IPS-20b (cell line): ENCODE data around the gene AGPAT3.

Source experiments
- H3K27ac ChIP-seq: one replicate; pipeline ENCODE4 v1.5.1; 2013; ENCODE audit warnings: low read length
- H3K27me3 ChIP-seq: 2 replicates; pipeline ENCODE4 v1.6.1; 2013; ENCODE audit warnings: mild to moderate bottlenecking, low read length, inconsistent platforms; ENCODE audit not compliant: insufficient read depth
- H3K36me3 ChIP-seq: 2 replicates; pipeline ENCODE4 v1.6.1; 2013; ENCODE audit warnings: low read depth, mild to moderate bottlenecking, inconsistent platforms, low read length, moderate library complexity; ENCODE audit not compliant: insufficient read depth
- H3K4me1 ChIP-seq: 2 replicates; pipeline ENCODE4 v1.6.1; 2013; ENCODE audit warnings: mild to moderate bottlenecking, control low read depth, inconsistent platforms, low read length, moderate library complexity; ENCODE audit not compliant: insufficient read depth
- H3K4me3 ChIP-seq: 2 replicates; pipeline ENCODE4 v1.5.1; 2013; ENCODE audit warnings: mild to moderate bottlenecking, low read length, inconsistent platforms
- H3K9ac ChIP-seq: 2 replicates; pipeline ENCODE4 v1.6.1; 2013; ENCODE audit warnings: low read depth, mild to moderate bottlenecking, inconsistent platforms, low read length, moderate library complexity
- H3K9me3 ChIP-seq: 2 replicates; pipeline ENCODE4 v1.6.1; 2013; ENCODE audit warnings: mild to moderate bottlenecking, low read depth, low read length, inconsistent platforms; ENCODE audit not compliant: insufficient read depth

Gene AGPAT3

GRCh38 chr21:43905726-43906455 lies 40.9 kb downstream of the AGPAT3 start:
- Histone ChIP-seq H3K27ac (no peak overlapping the region), H3K4me1 (no peaks in the 10 kb centered on the region), H3K9ac (no peak overlapping the region), H3K9me3 (no peaks in the 10 kb centered on the region), H3K36me3 (no peaks in the 10 kb centered on the region), H3K27me3 (no peaks in the 10 kb centered on the region), H3K4me3 (no peak overlapping the region)

- Histone ChIP-seq H3K36me3 (no peaks in the 10 kb centered on the region), H3K27me3 (no peaks in the 10 kb centered on the region), H3K9me3 (no peaks in the 10 kb centered on the region), H3K9ac (no peak overlapping the region), H3K4me1 (no peaks in the 10 kb centered on the region), H3K27ac (no peak overlapping the region), H3K4me3 (no peak overlapping the region)
Measured at GRCh38 chr21:43906585-43907370, 41.8 kb downstream of the AGPAT3 start.

- no peaks in the 10 kb centered on the region for H3K9me3 ChIP-seq
- no peak overlapping the region for H3K9ac ChIP-seq
- H3K27me3 ChIP-seq = no peaks in the 10 kb centered on the region
- H3K27ac ChIP-seq = no peak overlapping the region
- no peaks in the 10 kb centered on the region for H3K4me1 ChIP-seq
- no peak overlapping the region for H3K4me3 ChIP-seq
- no peaks in the 10 kb centered on the region for H3K36me3 ChIP-seq
Measured at GRCh38 chr21:43907751-43908150, 42.7 kb downstream of the AGPAT3 start.

- Histone ChIP-seq H3K9ac (no peak overlapping the region), H3K27ac (no peak overlapping the region), H3K4me1 (no peaks in the 10 kb centered on the region), H3K27me3 (no peaks in the 10 kb centered on the region), H3K4me3 (no peak overlapping the region), H3K9me3 (no peaks in the 10 kb centered on the region), H3K36me3 (no peaks in the 10 kb centered on the region)
Measured at GRCh38 chr21:43908167-43908566, 43.1 kb downstream of the AGPAT3 start.

GRCh38 chr21:43909741-43910400 lies 44.8 kb downstream of the AGPAT3 start:
- Histone ChIP-seq H3K4me3 (no peak overlapping the region), H3K27ac (no peak overlapping the region), H3K4me1 (no peaks in the 10 kb centered on the region), H3K9ac (no peak overlapping the region), H3K27me3 (no peaks in the 10 kb centered on the region), H3K9me3 (no peaks in the 10 kb centered on the region), H3K36me3 (no peaks in the 10 kb centered on the region)

GRCh38 chr21:43910460-43910859 lies 45.4 kb downstream of the AGPAT3 start:
- H3K9me3 ChIP-seq = no peaks in the 10 kb centered on the region
- H3K36me3 ChIP-seq = no peaks in the 10 kb centered on the region
- H3K4me3 ChIP-seq = no peak overlapping the region
- no peak overlapping the region for H3K27ac ChIP-seq
- H3K9ac ChIP-seq = no peak overlapping the region
- no peaks in the 10 kb centered on the region for H3K4me1 ChIP-seq
- H3K27me3 ChIP-seq = no peaks in the 10 kb centered on the region

GRCh38 chr21:43911015-43911934 lies 46.3 kb downstream of the AGPAT3 start:
- Histone ChIP-seq H3K27ac (no peak overlapping the region), H3K27me3 (no peaks in the 10 kb centered on the region), H3K4me3 (no peak overlapping the region), H3K9ac (no peak overlapping the region), H3K36me3 (no peaks in the 10 kb centered on the region), H3K4me1 (no peaks in the 10 kb centered on the region), H3K9me3 (no peaks in the 10 kb centered on the region)

GRCh38 chr21:43911935-43912487 lies 47.0 kb downstream of the AGPAT3 start:
- H3K9ac ChIP-seq = no peak overlapping the region
- H3K27ac ChIP-seq = no peak overlapping the region
- H3K9me3 ChIP-seq = no peaks in the 10 kb centered on the region
- no peaks in the 10 kb centered on the region for H3K4me1 ChIP-seq
- H3K27me3 ChIP-seq = no peaks in the 10 kb centered on the region
- H3K4me3 ChIP-seq = no peak overlapping the region
- no peaks in the 10 kb centered on the region for H3K36me3 ChIP-seq

- Histone ChIP-seq H3K9ac (no peak overlapping the region), H3K4me1 (no peaks in the 10 kb centered on the region), H3K9me3 (no peaks in the 10 kb centered on the region), H3K27ac (no peak overlapping the region), H3K27me3 (no peaks in the 10 kb centered on the region), H3K4me3 (no peak overlapping the region), H3K36me3 (no peaks in the 10 kb centered on the region)
Measured at GRCh38 chr21:43912500-43912899, 47.5 kb downstream of the AGPAT3 start.

GRCh38 chr21:43912910-43913309 lies 47.9 kb downstream of the AGPAT3 start:
- Histone ChIP-seq H3K4me3 (no peak overlapping the region), H3K27ac (no peak overlapping the region), H3K9ac (no peak overlapping the region), H3K4me1 (no peaks in the 10 kb centered on the region), H3K27me3 (no peaks in the 10 kb centered on the region), H3K36me3 (no peaks in the 10 kb centered on the region), H3K9me3 (no peaks in the 10 kb centered on the region)

- H3K27ac ChIP-seq = no peak overlapping the region
- no peaks in the 10 kb centered on the region for H3K27me3 ChIP-seq
- H3K36me3 ChIP-seq = no peaks in the 10 kb centered on the region
- H3K9me3 ChIP-seq = no peaks in the 10 kb centered on the region
- H3K4me1 ChIP-seq = no peaks in the 10 kb centered on the region
- H3K9ac ChIP-seq = no peak overlapping the region
- no peak overlapping the region for H3K4me3 ChIP-seq
Measured at GRCh38 chr21:43913928-43914327, 48.9 kb downstream of the AGPAT3 start.
